GM19438 (cell line): ENCODE data around the gene NCL.
A peak's percentile ranks its signal among the peaks of the same experiment; 100 is the strongest.
"Not testable (repeated sequence)": the region's sequence is repeated elsewhere in the genome, so short reads cannot be mapped to it uniquely, and the experiment has no call there.

Source experiments
- ATAC-seq: cut with Tn5 transposase; IDR thresholded peaks from one replicate; pipeline ENCODE4 v1.9.1; 2021; ENCODE audit warnings: low read depth; ENCODE audit not compliant: unreplicated experiment

The NCL gene

DNA sequence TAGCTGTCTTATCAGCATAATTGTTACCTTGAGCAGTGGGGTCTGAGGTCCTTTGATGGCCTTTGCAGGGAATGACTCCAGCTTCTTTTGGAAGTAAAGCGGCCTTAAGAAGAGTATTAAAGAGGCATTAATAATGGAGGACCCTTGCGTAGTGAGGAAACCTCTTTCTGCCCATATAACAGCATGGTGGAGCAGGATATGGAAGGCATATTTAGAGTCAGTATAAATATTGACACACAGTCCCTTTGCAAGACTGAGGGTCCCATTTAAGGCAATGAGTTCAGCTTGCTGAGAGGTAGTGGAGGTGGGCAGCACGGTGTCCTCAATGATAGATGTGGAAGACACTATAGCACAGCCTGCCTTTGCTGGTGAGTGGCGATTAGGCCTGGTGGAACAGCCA lies 32.7 kb downstream of the NCL start:
- no peak for ATAC-seq

GRCh38 chr2:231430437-231430836 lies 33.8 kb downstream of the NCL start:
- ATAC-seq = not testable (repeated sequence)

GRCh38 chr2:231429901-231430300 lies 34.4 kb downstream of the NCL start:
- ATAC-seq = no peak

DNA sequence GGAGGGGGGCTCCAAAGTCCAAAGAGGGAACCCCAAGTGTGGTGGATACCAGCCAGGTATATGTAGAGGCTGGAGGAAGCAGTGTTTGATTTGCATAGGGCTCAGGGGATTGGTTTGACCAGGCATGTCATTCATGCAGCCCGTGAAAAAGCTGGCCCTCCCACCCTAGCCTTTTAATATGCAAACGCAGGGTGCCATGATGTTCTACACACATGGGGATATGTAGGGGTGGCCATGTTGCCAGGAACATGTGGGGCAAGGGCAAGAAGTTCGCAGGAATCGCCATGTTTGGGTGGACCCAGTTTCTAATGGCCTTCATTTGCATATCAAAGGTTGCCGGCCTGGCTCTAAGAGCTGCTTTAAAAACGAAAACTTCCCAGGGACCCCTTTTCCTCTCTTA lies 35.1 kb downstream of the NCL start:
- no peak for ATAC-seq

DNA sequence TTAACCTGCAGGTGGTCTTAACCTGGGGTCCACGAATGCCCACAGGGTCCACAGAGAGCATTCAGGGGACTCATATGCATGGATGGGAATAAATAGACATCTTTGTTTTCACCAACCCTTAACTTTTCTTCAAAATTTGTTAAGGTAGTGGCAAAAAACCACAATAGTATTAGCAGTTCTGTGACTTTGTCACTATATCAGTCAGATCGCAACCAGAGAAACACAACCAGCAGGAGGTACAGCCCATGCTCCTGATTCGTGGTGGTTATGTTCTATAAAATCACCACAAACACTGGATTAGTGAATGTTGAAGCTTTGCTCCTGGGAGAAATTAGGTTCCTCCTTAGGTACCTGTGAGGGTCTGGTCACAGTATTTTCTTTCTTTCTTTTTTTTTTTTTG lies 37.2 kb downstream of the NCL start:
- ATAC-seq = no peak

- no peak for ATAC-seq
Observed at GRCh38 chr2:231425811-231426703, 38.2 kb downstream of the NCL start.

DNA sequence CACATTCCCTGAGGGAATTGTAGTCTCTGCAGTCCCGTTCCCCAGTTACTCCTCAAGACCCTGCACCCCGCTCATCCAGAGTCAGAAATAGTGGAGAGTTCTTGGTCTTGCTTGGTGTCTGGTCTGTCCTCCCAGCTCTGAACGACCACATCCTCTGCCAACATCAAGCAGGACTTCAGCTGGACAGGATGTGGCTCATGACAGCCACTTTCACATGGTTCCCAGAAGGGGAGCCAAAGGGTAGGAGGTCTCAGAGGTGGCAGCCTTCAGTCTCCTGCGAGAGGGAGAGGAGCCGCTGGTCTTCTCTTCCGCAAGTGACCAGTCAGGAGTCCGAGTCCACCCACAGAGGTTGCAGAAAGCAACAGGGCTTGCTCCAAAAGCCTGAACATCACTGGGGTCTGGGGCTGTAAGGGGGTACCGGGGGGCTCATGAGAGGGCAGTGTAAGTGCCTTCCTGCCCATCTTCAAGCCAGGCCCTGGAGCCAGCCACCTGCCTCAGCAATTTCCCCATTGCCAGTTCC lies 38.9 kb downstream of the NCL start:
- no peak for ATAC-seq

- ATAC-seq = no peak
Observed at GRCh38 chr2:231423176-231423575, 41.1 kb downstream of the NCL start.

DNA sequence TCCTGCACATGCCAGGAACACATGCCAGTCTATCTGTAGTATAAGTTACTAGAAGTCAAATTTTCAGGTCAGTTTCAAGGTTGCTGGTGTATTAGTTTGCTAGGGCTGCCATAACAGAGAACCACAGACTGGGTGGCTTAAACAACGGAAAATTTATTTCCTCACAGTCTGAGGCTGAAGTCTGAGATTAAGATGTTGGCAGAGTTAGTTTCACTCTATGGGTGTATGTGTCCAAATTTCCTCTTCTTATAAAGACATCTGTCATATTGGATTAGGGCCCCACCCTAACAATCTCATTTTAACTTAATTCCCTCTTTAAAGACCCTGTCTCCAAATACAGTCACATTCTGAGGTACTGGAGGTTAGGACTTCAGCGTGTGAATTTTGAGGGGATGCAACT lies 42.2 kb downstream of the NCL start:
- no peak for ATAC-seq

DNA sequence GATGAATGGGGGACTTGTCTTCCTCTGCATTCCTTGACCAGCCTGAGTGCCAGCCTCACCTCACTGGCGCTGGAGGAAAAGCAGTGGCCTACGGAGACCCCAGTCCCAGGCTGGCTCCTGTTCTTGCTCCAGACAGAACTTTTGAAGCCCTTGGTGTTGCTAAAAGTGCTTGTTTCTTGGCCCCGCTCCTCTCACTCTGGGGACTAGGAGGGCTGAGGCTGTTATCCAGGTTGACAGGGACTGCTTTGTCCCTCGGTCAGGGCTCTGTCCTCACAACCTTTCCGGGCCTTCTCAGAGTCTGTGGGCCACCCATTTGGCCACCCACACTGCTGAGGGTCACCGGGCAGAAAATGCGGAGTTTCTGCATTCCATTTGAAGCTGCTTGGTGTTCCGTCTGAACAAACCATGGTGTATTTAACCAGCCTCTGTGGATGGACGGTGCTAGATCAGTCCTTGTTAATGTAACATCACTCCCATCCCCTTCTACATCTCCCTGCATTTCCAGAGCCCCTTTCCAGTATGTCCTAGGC lies 43.2 kb downstream of the NCL start:
- ATAC-seq = no peak

- ATAC-seq = no peak
Observed at GRCh38 chr2:231418820-231419640, 45.3 kb downstream of the NCL start.

- no peak for ATAC-seq
Observed at GRCh38 chr2:231415029-231415428, 49.3 kb downstream of the NCL start.

DNA sequence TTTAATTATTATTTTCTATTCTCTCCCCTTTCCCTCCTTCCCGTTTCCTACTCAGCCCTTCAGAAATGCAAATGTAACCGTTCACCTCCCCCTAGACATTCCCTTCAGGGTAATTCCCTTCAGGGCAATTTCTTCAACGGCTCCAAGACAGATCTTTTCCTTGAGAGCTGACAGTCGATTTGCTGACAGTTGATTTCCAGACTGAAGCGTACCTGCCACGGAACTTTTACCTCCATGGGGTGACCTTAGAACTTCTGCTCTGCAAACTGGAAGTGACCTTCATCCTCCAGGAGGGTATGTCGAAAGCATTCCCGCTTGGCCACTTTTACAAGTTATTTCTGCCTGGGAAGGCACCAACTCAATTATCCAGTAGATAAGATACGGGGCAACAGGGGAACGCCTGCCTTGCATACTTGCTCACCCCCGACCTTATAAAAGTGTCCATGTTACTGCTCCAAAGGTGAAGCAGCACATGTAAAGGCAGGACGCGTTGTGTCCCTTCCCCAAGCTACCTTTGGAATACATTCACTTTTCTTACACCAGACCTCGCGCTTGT lies 50.3 kb downstream of the NCL start:
- ATAC-seq = no peak

DNA sequence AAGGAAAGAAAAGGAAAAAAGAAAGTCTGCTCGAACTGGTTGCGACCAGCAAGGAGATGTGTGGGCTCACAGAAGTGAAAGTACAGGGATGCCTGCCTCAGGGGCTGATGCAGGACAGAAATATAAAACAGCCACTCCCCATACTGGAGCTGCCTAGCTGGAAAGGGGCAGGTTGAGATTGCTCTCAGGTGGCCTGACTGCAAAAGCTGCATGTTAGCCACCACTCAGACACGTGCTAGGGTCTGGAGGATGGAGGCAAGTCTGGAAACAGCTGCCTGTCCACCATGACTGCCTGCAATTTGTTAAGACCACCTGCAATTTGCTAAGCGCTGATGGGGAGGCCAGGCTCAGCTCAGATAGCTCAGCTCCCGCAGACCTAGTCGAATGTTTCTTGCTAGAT lies 50.8 kb downstream of the NCL start:
- ATAC-seq = no peak

GRCh38 chr2:231412618-231412963 lies 51.7 kb downstream of the NCL start:
- ATAC-seq = peak; percentile 8

GRCh38 chr2:231411831-231412617 lies 52.3 kb downstream of the NCL start:
- ATAC-seq = peak; percentile 98

GRCh38 chr2:231411237-231411636 lies 53.0 kb downstream of the NCL start:
- ATAC-seq = no peak

- ATAC-seq = no peak
Observed at GRCh38 chr2:231410293-231411004, 53.8 kb downstream of the NCL start.

- no peak for ATAC-seq
Observed at GRCh38 chr2:231409776-231410175, 54.5 kb downstream of the NCL start.

DNA sequence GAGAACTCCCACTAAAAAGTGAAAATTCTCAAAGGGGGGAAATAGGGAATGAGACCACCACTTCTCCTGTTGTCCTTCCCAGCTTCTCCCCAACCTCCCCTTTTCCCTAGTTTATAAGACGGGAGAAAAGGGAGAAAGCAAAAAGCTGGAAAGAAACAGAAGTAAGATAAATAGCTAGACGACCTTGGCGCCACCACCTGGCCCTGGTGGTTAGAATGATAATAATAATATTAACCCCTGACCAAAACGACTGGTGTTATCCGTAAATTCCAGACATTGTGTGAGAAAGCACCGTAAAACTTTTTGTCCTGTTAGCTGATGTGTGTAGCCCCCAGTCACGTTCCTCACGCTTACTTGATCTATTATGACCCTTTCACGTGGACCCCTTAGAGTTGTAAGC lies 56.0 kb downstream of the NCL start:
- not testable (repeated sequence) for ATAC-seq
